ENCODE data around the gene C7orf57.
"Not testable (repeated sequence)": the region's sequence is repeated elsewhere in the genome, so short reads cannot be mapped to it uniquely, and the experiment has no call there.

Gene C7orf57

GRCh38 chr7:48038815-48039506 lies 3.6 kb downstream of the C7orf57 start:
- no peak for DNase-seq

DNA sequence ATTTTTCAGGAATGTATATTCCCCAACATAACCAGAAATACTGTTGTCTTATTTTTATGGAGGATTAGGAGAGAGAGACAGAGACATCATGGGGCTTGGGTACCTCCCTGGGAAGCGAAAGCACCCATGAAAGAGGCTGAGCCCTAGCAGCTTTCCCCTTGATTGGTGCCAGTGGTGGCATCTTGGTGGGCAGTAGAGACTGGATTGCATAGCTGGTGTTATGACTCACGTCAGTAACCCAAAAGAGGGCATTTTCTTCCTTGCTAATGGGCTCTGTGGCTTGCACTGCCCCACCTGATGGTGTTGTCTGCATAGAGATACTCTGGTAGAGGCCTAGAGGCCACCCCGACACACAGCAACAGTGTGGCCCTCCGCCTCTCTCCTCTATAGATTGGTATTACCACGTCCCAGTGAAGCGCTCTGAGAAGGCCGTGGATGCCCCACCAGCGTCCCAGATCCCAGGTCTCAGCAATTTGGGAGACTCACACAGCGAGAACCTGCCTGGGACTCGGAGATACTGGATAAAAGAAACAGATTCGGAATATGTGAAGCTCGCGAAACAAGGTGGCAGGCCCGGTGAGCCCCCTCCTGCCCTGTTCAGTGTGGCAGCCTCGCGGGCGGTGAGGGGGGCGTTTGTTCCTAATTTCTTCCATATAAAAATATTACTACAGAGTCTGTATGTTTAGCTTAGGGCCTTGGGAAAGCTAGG lies 5.8 kb downstream of the C7orf57 start:
- DNase-seq, result no peak

DNA sequence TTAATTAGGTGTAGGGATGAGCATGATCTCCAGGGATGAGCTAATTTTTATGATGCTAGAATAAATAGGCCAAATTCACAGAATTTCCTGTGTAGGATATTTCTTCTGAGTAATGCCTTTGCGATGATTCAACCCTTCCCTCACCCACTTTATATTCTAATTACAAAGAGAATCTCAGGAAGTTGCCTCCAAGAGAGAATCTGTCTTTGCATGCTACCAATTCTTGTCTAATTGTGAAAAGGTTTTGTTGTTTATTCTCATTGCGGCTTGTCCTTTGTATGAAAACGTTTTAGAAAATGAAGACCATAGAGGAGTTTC lies 6.3 kb downstream of the C7orf57 start:
- DNase-seq, result no peak

DNA sequence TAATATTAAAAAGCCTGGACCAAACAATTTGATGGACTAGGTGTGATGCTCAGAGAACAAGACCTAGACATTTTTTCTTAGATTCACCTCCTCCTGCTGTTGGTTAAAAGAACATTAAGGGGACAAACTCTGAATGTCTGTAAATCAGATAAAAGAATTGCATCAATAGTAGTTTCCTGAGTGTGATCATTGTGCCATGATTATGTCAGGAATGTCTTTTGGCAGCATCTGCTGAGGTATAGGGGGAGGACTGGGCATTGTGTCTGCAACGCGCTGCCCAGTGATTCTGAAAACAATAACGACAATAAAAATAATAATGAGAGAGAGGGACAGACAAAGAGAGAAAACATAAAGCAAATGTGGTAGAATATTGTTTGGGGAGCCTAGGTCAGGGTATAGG lies 6.9 kb downstream of the C7orf57 start:
- no peak for DNase-seq

- DNase-seq, result no peak
Measured at GRCh38 chr7:48042636-48043035, 7.3 kb downstream of the C7orf57 start.

- DNase-seq, result no peak
Measured at GRCh38 chr7:48045195-48045765, 9.9 kb downstream of the C7orf57 start.

DNA sequence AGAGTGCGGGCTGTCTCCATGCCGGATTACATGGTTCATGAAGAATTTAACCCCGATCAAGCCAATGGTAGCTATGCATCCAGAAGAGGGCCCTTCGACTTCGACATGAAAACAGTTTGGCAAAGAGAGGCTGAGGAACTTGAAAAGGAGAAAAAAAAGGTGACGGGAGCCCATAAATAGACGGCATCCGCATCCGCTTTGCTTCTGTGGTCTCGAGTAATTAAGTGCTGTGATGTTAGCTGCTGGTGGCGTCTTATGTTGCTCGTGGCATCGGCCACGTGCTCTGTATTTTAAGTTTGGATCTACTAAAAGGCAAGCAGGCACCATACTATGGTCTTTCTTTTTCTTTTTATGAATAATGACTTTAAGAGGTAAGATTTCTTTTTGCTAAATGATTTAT lies 11.1 kb downstream of the C7orf57 start:
- no peak for DNase-seq

DNA sequence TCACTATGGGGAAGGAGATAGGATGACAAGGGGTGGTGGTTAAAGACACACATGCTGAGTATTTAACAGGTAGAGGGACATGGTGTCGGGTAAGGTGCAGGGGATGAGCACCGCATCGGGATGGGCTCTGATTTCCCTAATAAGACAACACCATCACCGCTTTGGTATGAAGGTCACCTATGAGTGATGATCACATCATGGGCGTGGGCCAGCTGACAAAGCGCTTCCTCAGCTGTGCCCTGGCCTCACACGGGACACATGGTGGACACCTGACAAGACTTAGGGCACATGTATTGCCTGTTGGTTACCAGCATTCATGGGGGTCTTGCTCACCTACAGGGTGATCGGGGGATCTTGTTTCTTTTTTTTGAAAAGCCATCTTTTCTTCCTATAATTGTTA lies 12.8 kb downstream of the C7orf57 start:
- no peak for DNase-seq

DNA sequence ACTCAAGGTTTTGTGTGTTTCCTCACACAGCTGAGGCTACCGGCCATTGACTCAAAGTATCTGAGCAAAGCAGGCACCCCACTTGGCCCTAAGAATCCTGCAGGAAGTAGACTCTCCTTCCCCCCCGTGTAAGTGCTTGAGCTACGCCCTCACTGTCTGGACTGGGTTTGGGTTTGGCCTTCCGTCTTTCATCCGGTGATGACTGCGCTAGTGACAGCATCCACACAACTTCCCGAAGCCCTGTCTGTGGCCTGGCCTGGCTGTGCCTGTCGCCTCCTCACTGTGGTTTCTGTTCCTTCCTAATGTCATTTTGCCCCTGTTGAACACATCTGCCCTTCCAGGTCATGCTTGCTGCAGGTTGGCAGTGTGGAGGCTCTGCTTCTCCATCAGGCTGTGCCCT lies 14.5 kb downstream of the C7orf57 start:
- no peak for DNase-seq

- DNase-seq, result no peak
Measured at GRCh38 chr7:48052748-48053147, 17.4 kb downstream of the C7orf57 start.

- DNase-seq, result no peak
Measured at GRCh38 chr7:48053736-48054135, 18.4 kb downstream of the C7orf57 start.

DNA sequence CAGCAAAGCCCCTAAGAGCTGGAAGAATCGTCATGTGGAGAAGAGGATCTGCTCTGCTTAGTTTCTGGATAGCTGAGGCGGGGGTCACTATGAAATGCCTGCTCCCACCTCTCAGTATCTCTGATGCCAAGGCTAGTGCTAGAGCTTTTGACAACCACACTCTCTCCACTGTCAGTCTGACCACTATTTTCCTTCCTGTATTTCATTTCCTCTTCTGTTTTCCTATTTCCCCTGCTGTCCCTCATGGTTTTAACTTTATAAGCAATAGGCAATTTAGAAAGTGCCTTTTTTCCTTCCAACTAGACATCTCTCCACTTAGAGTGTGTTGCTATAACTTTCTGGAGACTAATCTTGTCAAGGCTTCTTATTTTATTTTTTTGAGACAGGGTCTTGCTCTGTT lies 23.6 kb downstream of the C7orf57 start:
- no peak for DNase-seq

DNA sequence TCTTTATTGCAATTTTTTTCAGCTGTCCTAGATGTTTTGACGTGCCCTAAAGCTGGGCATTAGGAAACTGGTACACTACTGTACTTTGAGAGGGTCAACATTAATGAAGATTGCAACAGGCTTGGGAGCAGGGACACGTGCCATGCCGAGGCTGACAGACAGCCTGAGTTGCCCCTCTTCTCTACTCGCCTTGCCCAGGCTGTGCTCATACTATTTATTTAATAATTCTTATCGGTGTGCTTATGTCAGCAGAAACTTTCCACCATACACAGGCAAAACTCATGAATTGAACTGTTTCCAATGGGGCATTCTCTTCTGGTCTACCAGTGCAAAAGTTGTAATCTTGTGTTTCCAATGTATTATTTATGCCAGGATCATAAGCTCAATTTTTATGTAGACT lies 24.4 kb downstream of the C7orf57 start:
- DNase-seq, result no peak

DNA sequence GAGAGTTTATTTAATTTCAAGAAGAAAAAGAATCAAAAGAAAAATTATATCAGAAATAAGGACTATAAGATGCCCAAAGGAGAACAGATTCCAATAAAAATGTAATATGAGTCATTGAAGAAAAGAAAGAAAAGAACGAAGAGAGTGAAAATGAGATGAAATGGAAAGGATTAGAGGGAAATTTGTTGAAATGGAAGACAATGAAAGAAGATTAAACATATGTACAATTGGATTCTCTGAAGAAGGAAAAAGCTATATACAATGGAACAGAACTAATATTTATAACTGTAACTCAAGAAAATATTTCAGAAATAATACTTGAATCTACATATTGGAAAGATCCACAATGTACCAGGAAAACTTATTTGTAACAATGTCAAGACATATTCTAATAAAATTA lies 28.6 kb downstream of the C7orf57 start:
- DNase-seq, result no peak

DNA sequence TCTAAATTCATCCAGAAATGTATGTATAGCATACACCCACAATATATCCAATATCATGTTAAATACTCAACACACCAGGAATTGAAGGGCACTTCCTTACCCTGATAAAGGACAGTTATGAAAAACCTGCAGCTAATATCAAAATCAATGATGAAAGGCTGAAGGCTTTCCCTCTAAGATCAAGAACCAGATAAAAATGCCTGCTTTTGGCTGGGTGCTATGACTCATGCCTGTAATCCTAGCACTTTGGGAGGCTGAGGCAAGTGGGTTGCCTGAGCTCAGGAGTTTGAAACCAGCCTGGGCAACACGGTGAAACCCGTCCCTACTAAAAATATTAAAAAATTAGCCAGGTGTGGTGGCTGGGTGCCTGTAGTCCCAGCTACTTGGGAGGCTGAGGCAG lies 32.1 kb downstream of the C7orf57 start:
- no peak for DNase-seq

GRCh38 chr7:48074204-48074654 lies 38.9 kb downstream of the C7orf57 start:
- no peak for DNase-seq

DNA sequence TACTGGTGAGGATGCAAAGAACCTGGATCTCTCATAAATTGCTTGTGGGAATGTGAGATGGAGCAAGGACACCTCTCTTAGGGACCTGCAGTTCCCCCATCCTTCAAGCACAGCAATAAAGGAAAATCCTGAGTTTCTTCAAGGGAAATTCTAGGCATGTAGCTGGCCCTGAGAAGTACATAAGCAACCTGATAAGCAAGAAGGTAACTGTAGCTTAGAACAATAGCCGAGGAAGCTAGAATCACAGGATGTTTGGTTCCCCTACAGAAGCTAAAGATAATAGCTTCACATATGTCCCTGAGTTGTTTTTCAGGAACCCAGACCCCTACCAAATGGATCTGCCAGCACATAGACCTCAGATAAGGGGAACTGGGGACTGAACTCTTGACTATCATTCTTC lies 42.1 kb downstream of the C7orf57 start:
- no peak for DNase-seq

- peak; percentile 16 for DNase-seq
Measured at GRCh38 chr7:48078470-48078869, 43.1 kb downstream of the C7orf57 start.

GRCh38 chr7:48082378-48082777 lies 47.0 kb downstream of the C7orf57 start:
- DNase-seq, result not testable (repeated sequence)

- no peak for DNase-seq
Measured at GRCh38 chr7:48083114-48083830, 47.9 kb downstream of the C7orf57 start.

- peak; percentile 22 for DNase-seq
Measured at GRCh38 chr7:48084727-48085432, 49.5 kb downstream of the C7orf57 start.

GRCh38 chr7:48085433-48085791 lies 50.1 kb downstream of the C7orf57 start:
- DNase-seq, result no peak

DNA sequence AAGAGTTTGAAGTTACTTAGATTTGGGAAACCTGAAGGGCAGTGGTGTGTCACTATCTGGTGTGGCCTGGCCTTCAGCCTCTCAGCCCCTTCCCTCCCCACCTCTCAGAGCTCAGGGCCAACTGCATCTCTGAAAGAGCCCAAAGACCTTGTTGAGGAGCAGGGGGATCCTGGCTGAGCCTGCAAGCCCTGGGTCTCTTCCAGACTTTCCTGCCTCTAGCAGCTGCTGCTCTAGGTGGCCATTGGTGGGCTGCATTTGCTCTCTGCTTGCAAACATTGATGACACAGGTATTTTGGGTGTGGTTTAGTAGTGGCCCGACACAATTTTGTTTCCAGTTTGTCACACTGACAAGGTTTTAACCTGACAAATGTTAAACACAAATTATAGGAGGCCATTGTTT lies 50.6 kb downstream of the C7orf57 start:
- no peak for DNase-seq

Measured in NCI-H446 treated with DMSO at 0.1 percent for 48 hours (cell line).